NCI-H2081 (cell line): ENCODE measurements around the gene PPARA.

ENCODE experiments used
- DNase-seq, 2 experiments: peaks; one replicate each; lab custom pipeline; 2025; lab: John Stamatoyannopoulos, UW

Gene PPARA

GRCh38 chr22:46143491-46144147 is 6.7 kb upstream of the PPARA start:
- DNase-seq = no peak

GRCh38 chr22:46145361-46145851 is 4.9 kb upstream of the PPARA start:
- DNase-seq = no peak

- no peak for DNase-seq
These were observed 4.4 kb upstream of the PPARA start for GRCh38 chr22:46145896-46146295.

GRCh38 chr22:46146329-46146728 is 4.0 kb upstream of the PPARA start:
- DNase-seq = no peak

GRCh38 chr22:46147061-46147460 is 3.3 kb upstream of the PPARA start:
- DNase-seq = no peak

GRCh38 chr22:46147471-46148267 is 2.7 kb upstream of the PPARA start:
- no peak for DNase-seq

GRCh38 chr22:46148336-46148735 is 2.0 kb upstream of the PPARA start:
- no peak for DNase-seq

GRCh38 chr22:46148816-46149511 is 1.4 kb upstream of the PPARA start:
- DNase-seq = no peak

- DNase-seq = no peak
These were observed 753 bp upstream of the PPARA start for GRCh38 chr22:46149512-46150033.

- DNase-seq = no peak
These were observed 540 bp downstream of the PPARA start for GRCh38 chr22:46150655-46151477.

GRCh38 chr22:46153930-46154329 is 3.6 kb downstream of the PPARA start:
- DNase-seq = no peak

- no peak for DNase-seq
These were observed 5.7 kb downstream of the PPARA start for GRCh38 chr22:46156031-46156430.

GRCh38 chr22:46158283-46158682 is 8.0 kb downstream of the PPARA start:
- no peak for DNase-seq

GRCh38 chr22:46159212-46159611 is 8.9 kb downstream of the PPARA start:
- no peak for DNase-seq

GRCh38 chr22:46159777-46160176 is 9.5 kb downstream of the PPARA start:
- no peak for DNase-seq

GRCh38 chr22:46162285-46162684 is 12.0 kb downstream of the PPARA start:
- peak in 1 of 2 experiments; percentile 22 for DNase-seq

- peak in 1 of 2 experiments; percentile 10 for DNase-seq
These were observed 12.6 kb downstream of the PPARA start for GRCh38 chr22:46162771-46163556.

- DNase-seq = no peak
These were observed 13.2 kb downstream of the PPARA start for GRCh38 chr22:46163557-46163888.

GRCh38 chr22:46165977-46166376 is 15.7 kb downstream of the PPARA start:
- no peak for DNase-seq

GRCh38 chr22:46169628-46170027 is 19.3 kb downstream of the PPARA start:
- DNase-seq = no peak

GRCh38 chr22:46171940-46172339 is 21.6 kb downstream of the PPARA start:
- DNase-seq = peak; percentile 37 to 41
